ENCODE results near the gene ITGB3BP. TPM values are rescaled to one million over a fixed set of nuclear protein-coding genes. Genes with fewer than 3 reads are reported as not detected.
A peak's percentile ranks its signal among the peaks of the same experiment; 100 is the strongest.
"Not testable (repeated sequence)": the region's sequence is repeated elsewhere in the genome, so short reads cannot be mapped to it uniquely, and the experiment has no call there.

ITGB3BP gene
- total RNA-seq: 10 to 100 TPM; 41.5 to 62.7 TPM
- 82.7 TPM for polyA plus RNA-seq (2013, experiment 1 of 2)
- polyA plus RNA-seq (2013, experiment 2 of 2): 86.2 TPM
- long read RNA-seq, experiment 1, transcript ITGB3BP-212 (10 exons, 1,285 nt): major isoform, 8 of 29 reads
- long read RNA-seq, experiment 1, partial matches to known transcripts: 5 of 29 reads
- long read RNA-seq, experiment 1, other reads (novel, unspliced or antisense): 10 of 29 reads
- long read RNA-seq, experiment 2, transcript ITGB3BP-201 (9 exons, 948 nt): minor isoform, 10 of 45 reads
- long read RNA-seq, experiment 2, transcript ITGB3BP-212 (10 exons, 1,285 nt): major isoform, 15 of 45 reads
- long read RNA-seq, experiment 2, partial matches to known transcripts: 2 of 45 reads
- long read RNA-seq, experiment 2, other reads (novel, unspliced or antisense): 15 of 45 reads
- long read RNA-seq, experiment 3, transcript ITGB3BP-212 (10 exons, 1,285 nt): major isoform, 12 of 55 reads
- long read RNA-seq, experiment 3, transcript ITGB3BP-201 (9 exons, 948 nt): minor isoform, 11 of 55 reads
- long read RNA-seq, experiment 3, partial matches to known transcripts: 9 of 55 reads
- long read RNA-seq, experiment 3, other reads (novel, unspliced or antisense): 20 of 55 reads
- long read RNA-seq, experiment 4, partial matches to known transcripts: 1 of 15 reads
- long read RNA-seq, experiment 4, other reads (novel, unspliced or antisense): 10 of 15 reads

- H3K9me3 Mint-ChIP-seq: no peaks in the 10 kb centered on the region
- no peak for TF ChIP-seq CTCF (conservative IDR thresholded peaks at IDR 0.05)
- DNase-seq: peak; percentile 96
- H3K36me3 ChIP-seq (ENCODE audit: control insufficient read depth, insufficient read depth, low read length): no peaks in the 10 kb centered on the region
- peak within 1 kb of the TSS; percentile 98 for H3K27ac Mint-ChIP-seq
- no peaks in the 10 kb centered on the region for H3K4me1 ChIP-seq (ENCODE audit: control insufficient read depth, insufficient read depth, low read length)
- H3K4me3 Mint-ChIP-seq: peak within 1 kb of the TSS; percentile 85
- H3K9ac ChIP-seq (ENCODE audit: extremely low read depth, low read length, poor library complexity, severe bottlenecking): peak within 1 kb of the TSS; percentile 77
- peak within 1 kb of the TSS; percentile 93 for H3K27ac ChIP-seq (ENCODE audit: low read depth, low read length)
- 0% methylated on average over 16 to 50 of the region's 50 CpGs for WGBS, 2 experiments (ENCODE audit: insufficient coverage in 1 of 2, insufficient read length in 1 of 2)
- no peaks in the 10 kb centered on the region for H3K36me3 Mint-ChIP-seq (ENCODE audit: low read depth)
- no peaks in the 10 kb centered on the region for H3K9me3 ChIP-seq (ENCODE audit: control insufficient read depth, low read length)
- peaks cover 11% of the 10 kb centered on the region for H3K4me1 Mint-ChIP-seq
- no peaks in the 10 kb centered on the region for H3K27me3 Mint-ChIP-seq (ENCODE audit: insufficient read depth)
- H3K4me3 ChIP-seq (ENCODE audit: low read length): peak within 1 kb of the TSS; percentile 95
- no peaks in the 10 kb centered on the region for H3K27me3 ChIP-seq (ENCODE audit: control insufficient read depth, insufficient read depth, low read length, poor library complexity, severe bottlenecking)
Observed at GRCh38 chr1:63522891-63523728, at the start of gene ITGB3BP, which contains the start of gene EFCAB7. TSS of gene ITGB3BP (minus strand) at chr1:63523225. CDS start at chr1:63523133, 92 bp downstream. TSS of gene EFCAB7 (plus strand) at chr1:63523525. CDS start at chr1:63525573, 2,048 bp downstream.

- H3K27me3 ChIP-seq (ENCODE audit: control insufficient read depth, insufficient read depth, low read length, poor library complexity, severe bottlenecking); H3K27me3 Mint-ChIP-seq (ENCODE audit: insufficient read depth); H3K4me3 ChIP-seq (ENCODE audit: low read length); H3K27ac ChIP-seq (ENCODE audit: low read depth, low read length); H3K9me3 Mint-ChIP-seq; H3K36me3 ChIP-seq (ENCODE audit: control insufficient read depth, insufficient read depth, low read length); H3K27ac Mint-ChIP-seq; H3K9ac ChIP-seq (ENCODE audit: extremely low read depth, low read length, poor library complexity, severe bottlenecking); H3K4me3 Mint-ChIP-seq; H3K9me3 ChIP-seq (ENCODE audit: control insufficient read depth, low read length); H3K36me3 Mint-ChIP-seq (ENCODE audit: low read depth): not testable (repeated sequence)
- DNase-seq: peak; percentile 86
- H3K4me1 Mint-ChIP-seq: peaks cover 24% of the 10 kb centered on the region
- WGBS, 2 experiments (ENCODE audit: insufficient coverage in 1 of 2, insufficient read length in 1 of 2): 17% methylated on average over 8 of the region's 8 CpGs; no CpG with 5 or more reads in 1 of the 2 experiments
- peaks cover 12% of the 10 kb centered on the region for H3K4me1 ChIP-seq (ENCODE audit: control insufficient read depth, insufficient read depth, low read length)
Observed at GRCh38 chr1:63572686-63573085, 49.7 kb upstream of the ITGB3BP start.

GRCh38 chr1:63569640-63570316 is 46.8 kb upstream of the ITGB3BP start:
- peaks cover 11% of the 10 kb centered on the region for H3K36me3 Mint-ChIP-seq (ENCODE audit: low read depth)
- no peak overlapping the region for H3K27ac ChIP-seq (ENCODE audit: low read depth, low read length)
- H3K27me3 ChIP-seq (ENCODE audit: control insufficient read depth, insufficient read depth, low read length, poor library complexity, severe bottlenecking): no peaks in the 10 kb centered on the region
- no peak overlapping the region for H3K9ac ChIP-seq (ENCODE audit: extremely low read depth, low read length, poor library complexity, severe bottlenecking)
- H3K4me1 ChIP-seq (ENCODE audit: control insufficient read depth, insufficient read depth, low read length): peaks cover 12% of the 10 kb centered on the region
- peak overlapping the region; percentile 50 for H3K27ac Mint-ChIP-seq
- peaks cover 12% of the 10 kb centered on the region for H3K9me3 Mint-ChIP-seq
- H3K9me3 ChIP-seq (ENCODE audit: control insufficient read depth, low read length): peaks cover 6% of the 10 kb centered on the region
- no peak for TF ChIP-seq CTCF (conservative IDR thresholded peaks at IDR 0.05)
- WGBS, 2 experiments (ENCODE audit: insufficient coverage in 1 of 2, insufficient read length in 1 of 2): 78 to 85% methylated on average over 1 to 2 of the region's 3 CpGs
- no peaks in the 10 kb centered on the region for H3K27me3 Mint-ChIP-seq (ENCODE audit: insufficient read depth)
- no peak overlapping the region for H3K4me3 ChIP-seq (ENCODE audit: low read length)
- H3K4me3 Mint-ChIP-seq: no peak overlapping the region
- no peaks in the 10 kb centered on the region for H3K36me3 ChIP-seq (ENCODE audit: control insufficient read depth, insufficient read depth, low read length)
- peaks cover 20% of the 10 kb centered on the region for H3K4me1 Mint-ChIP-seq
- DNase-seq: no peak

All from endodermal cell (in vitro differentiated cells).